GM12878 (cell line): Measurements from ENCODE around the gene HTR6.

Experiments used
- SRF ChIP-seq, 2 experiments: IDR thresholded peaks; 2 replicates each; pipeline ENCODE4 v1.6.1; 2011; ENCODE audit warnings: low read depth in 2 of 2, low read length in 2 of 2, mild to moderate bottlenecking in 1 of 2, moderate library complexity in 1 of 2
- YY1 ChIP-seq: IDR thresholded peaks from 2 replicates; pipeline ENCODE4 v1.6.1; 2011; ENCODE audit warnings: low read depth, mild to moderate bottlenecking, low read length

GRCh38 chr1:19644395-19644680, 20.3 kb upstream of the HTR6 start:
- TF ChIP-seq YY1 (no peak), SRF (IDR thresholded peaks at IDR 0.05; ENCODE audit: low read depth in 2 of 2, low read length in 2 of 2) (no peak)
